A673 (cell line): ENCODE results near the gene CALR.

ENCODE experiments used
- CTCF ChIP-seq: fragments of 300-800, 200-600 bp; sonication (generic); conservative IDR thresholded peaks from 2 replicates; pipeline ENCODE4 v1.5.1; 2017; ENCODE audit warnings: low read depth, mild to moderate bottlenecking, antibody characterized with exemption, low read length, moderate library complexity, mixed read lengths
- EZH2 ChIP-seq: fragments of 200-600 bp; sonication (generic); IDR thresholded peaks from 2 replicates; pipeline ENCODE4 v1.6.1; 2017; ENCODE audit warnings: borderline replicate concordance, low read depth, mild to moderate bottlenecking, mixed read lengths, antibody characterized with exemption, low read length; ENCODE audit not compliant: poor library complexity, severe bottlenecking

- TF ChIP-seq CTCF: no peak
- TF ChIP-seq EZH2: no peak
These were observed 4.9 kb upstream of the CALR start, which contains the start of gene FARSA for GRCh38 chr19:12933287-12934072.
